CD4-positive, alpha-beta T cell (primary cell): ENCODE measurements around the gene CAPRIN1. TPM values are rescaled to one million over a fixed set of nuclear protein-coding genes. Genes with fewer than 3 reads are reported as not detected.
"Not testable (repeated sequence)": the region's sequence is repeated elsewhere in the genome, so short reads cannot be mapped to it uniquely, and the experiment has no call there.

Experiments used
- ATAC-seq: fragments of 200-7000 bp; cut with Tn5 transposase; one replicate; pipeline ENCODE4 v1.10.0; 2022; ENCODE audit warnings: mild to moderate bottlenecking; ENCODE audit not compliant: poor library complexity
- CTCF ChIA-PET: fragments of 350-600 bp; sonication (Branson Sonifier 250); formaldehyde crosslinking; loops from one replicate; lab custom pipeline; 2021; ENCODE audit warnings: antibody characterized with exemption, inconsistent platforms; lab: Charles Lee
- POLR2A ChIA-PET: fragments of 350-600 bp; sonication (Branson Sonifier 250); formaldehyde crosslinking; loops from one replicate; lab custom pipeline; 2021; ENCODE audit warnings: antibody characterized with exemption, inconsistent platforms; lab: Charles Lee
- DNase-seq, 14 experiments: peaks; one replicate each; pipeline ENCODE4 v3.0.0-alpha.2; 2013 to 2020; ENCODE audit warnings: mixed read lengths in 2 of 14
- H3K27ac ChIP-seq, 2 donors: one replicate each; pipeline versions ENCODE4 v1.5.1 to v1.7.0; 2013; ENCODE audit warnings: low read length in 2 of 2, low read depth in 1 of 2, mild to moderate bottlenecking in 1 of 2
- H3K27me3 ChIP-seq, 2 experiments: 1 replicate in 1 of 2; 2 replicates in 1 of 2; pipeline versions ENCODE4 v1.6.1 to v1.7.0; 2013; ENCODE audit warnings: low read length in 2 of 2, control low read depth in 1 of 2, mild to moderate bottlenecking in 1 of 2, moderate library complexity in 1 of 2; ENCODE audit not compliant: insufficient read depth in 2 of 2, control insufficient read depth in 1 of 2
- H3K36me3 ChIP-seq: one replicate; pipeline ENCODE4 v1.6.1; 2013; ENCODE audit warnings: low read length, control low read depth; ENCODE audit not compliant: insufficient read depth
- H3K4me1 ChIP-seq: one replicate; pipeline ENCODE4 v1.6.1; 2013; ENCODE audit warnings: low read length, control low read depth; ENCODE audit not compliant: insufficient read depth
- H3K4me3 ChIP-seq: one replicate; pipeline ENCODE4 v1.5.1; 2013; ENCODE audit warnings: mild to moderate bottlenecking, low read length, moderate library complexity
- H3K9me3 ChIP-seq, 2 experiments: 1 replicate in 1 of 2; 2 replicates in 1 of 2; pipeline versions ENCODE4 v1.6.1 to v1.7.0; 2013; ENCODE audit warnings: low read length in 2 of 2, mild to moderate bottlenecking in 2 of 2, control low read depth in 1 of 2, moderate library complexity in 1 of 2; ENCODE audit not compliant: control insufficient read depth in 1 of 2, insufficient read depth in 1 of 2
- H3K27ac Mint-ChIP-seq: one replicate; pipeline ENCODE4 v1.8.0; 2020; ENCODE audit warnings: mixed read lengths
- H3K27me3 Mint-ChIP-seq: one replicate; pipeline ENCODE4 v1.8.0; 2021; ENCODE audit warnings: mixed read lengths
- H3K36me3 Mint-ChIP-seq: one replicate; pipeline ENCODE4 v1.8.0; 2021; ENCODE audit warnings: low read depth, mixed read lengths
- H3K4me1 Mint-ChIP-seq: one replicate; pipeline ENCODE4 v1.8.0; 2021; ENCODE audit warnings: low read depth, mixed read lengths
- H3K4me3 Mint-ChIP-seq: one replicate; pipeline ENCODE4 v1.8.0; 2020; ENCODE audit warnings: mild to moderate bottlenecking, mixed read lengths
- H3K9me3 Mint-ChIP-seq: one replicate; pipeline ENCODE4 v1.8.0; 2020; ENCODE audit warnings: mixed read lengths
- CTCF ChIP-seq: fragments of 200-600 bp; IDR thresholded peaks from one replicate; pipeline ENCODE4 v1.8.0; 2022; ENCODE audit warnings: antibody characterized with exemption, mild to moderate bottlenecking
- intact Hi-C, 2 experiments: fragments of 100-400 bp; cut with DNase I in 1 of 2; cut with micrococcal nuclease in 1 of 2; formaldehyde crosslinking; loops; one replicate each; pipeline versions ENCODE4 v1.15.1 to v1.9.0; 2023 to 2025; cut with DNase I, micrococcal nuclease
- total RNA-seq, 174 experiments: library from RNA in 2 of 174; stranded (reverse) in 2 of 174; gene quantifications; one replicate each; pipeline ENCODE4 v1.2.3 and lab custom pipeline; 2021 to 2026

CAPRIN1 gene
- total RNA-seq, 2 experiments from 2014 or later, result 107 TPM

- DNase-seq, result peak in 11 of 14 experiments; percentile 3 to 55 (median 21)
- no peaks in the 10 kb centered on the region for H3K27me3 Mint-ChIP-seq
- Histone ChIP-seq H3K27ac (peak overlapping the region; percentile 86 to 94), H3K27me3 (no peaks in the 10 kb centered on the region), H3K4me1 (peaks cover 26% of the 10 kb centered on the region), H3K9me3 (no peaks in the 10 kb centered on the region), H3K36me3 (peaks cover 6% of the 10 kb centered on the region), H3K4me3 (peak overlapping the region; percentile 99)
- H3K27ac Mint-ChIP-seq, result peak overlapping the region; percentile 100
- H3K4me1 Mint-ChIP-seq, result peaks cover 36% of the 10 kb centered on the region
- ChIA-PET CTCF (interaction anchor here (0.5 to 2.2 kb wide), 3 partner anchors 53 to 310 kb away, joined by 3 to 8 read pairs (median 3); partner anchors contain the start of gene NAT10), POLR2A (interaction anchor here (0.9 to 4.4 kb wide), 5 partner anchors 11 to 1161 kb away, joined by 3 to 118 read pairs (median 4); partner anchors contain the start of gene NAT10)
- intact Hi-C loops, result loop anchor here (2.0 to 5.0 kb wide), 7 partner anchors 26 to 1460 kb away; partner anchors contain the start of genes APIP (in 1 of the 2), CAT (in 1 of the 2), FBXO3 (in 1 of the 2) and PDHX (in 1 of the 2)
- H3K9me3 Mint-ChIP-seq, result no peaks in the 10 kb centered on the region
- no peak for TF ChIP-seq CTCF
- peaks cover 37% of the 10 kb centered on the region for H3K36me3 Mint-ChIP-seq
- peak overlapping the region; percentile 95 for H3K4me3 Mint-ChIP-seq
- peak; percentile 7 for ATAC-seq
Measured at GRCh38 chr11:34052608-34053160, 1.2 kb downstream of the CAPRIN1 start.

GRCh38 chr11:34053161-34053686 is 1.7 kb downstream of the CAPRIN1 start:
- Histone ChIP-seq H3K27me3 (no peaks in the 10 kb centered on the region), H3K4me3 (peak overlapping the region; percentile 99), H3K4me1 (peaks cover 28% of the 10 kb centered on the region), H3K27ac (peak overlapping the region; percentile 86 to 94), H3K36me3 (peaks cover 6% of the 10 kb centered on the region), H3K9me3 (no peaks in the 10 kb centered on the region)
- DNase-seq (peak; percentile 45 to 90 (median 69)), ATAC-seq (peak; percentile 69)
- POLR2A ChIA-PET, result interaction anchor here (0.9 to 4.4 kb wide), 6 partner anchors 10 to 1161 kb away, joined by 3 to 118 read pairs (median 4); partner anchors contain the start of gene NAT10
- intact Hi-C loops, result loop anchor here (2.0 to 5.0 kb wide), 7 partner anchors 26 to 1461 kb away; partner anchors contain the start of genes APIP (in 1 of the 2), CAT (in 1 of the 2), FBXO3 (in 1 of the 2) and PDHX (in 1 of the 2)
- Mint-ChIP-seq H3K36me3 (peaks cover 38% of the 10 kb centered on the region), H3K9me3 (no peaks in the 10 kb centered on the region), H3K27me3 (no peaks in the 10 kb centered on the region), H3K4me3 (peak overlapping the region; percentile 95), H3K4me1 (peaks cover 38% of the 10 kb centered on the region), H3K27ac (peak overlapping the region; percentile 100)
- TF ChIP-seq CTCF, result no peak
- CTCF ChIA-PET, result interaction anchor here (0.5 to 2.2 kb wide), 3 partner anchors 52 to 309 kb away, joined by 3 to 8 read pairs (median 3); partner anchors contain the start of gene NAT10

- CTCF ChIA-PET, result interaction anchor here (2.2 kb wide), 1 partner anchor 51 kb away, joined by 8 read pairs; the partner anchor contains the start of gene NAT10
- not testable (repeated sequence) for DNase-seq, ATAC-seq, H3K27me3 Mint-ChIP-seq, H3K9me3 Mint-ChIP-seq, H3K27me3 ChIP-seq, H3K27ac ChIP-seq, H3K9me3 ChIP-seq, H3K36me3 ChIP-seq
- POLR2A ChIA-PET, result interaction anchor here (1.0 to 2.1 kb wide), 2 partner anchors 9 to 11 kb away, joined by 4 to 13 read pairs; no protein-coding TSS in a partner anchor
- H3K4me3 Mint-ChIP-seq, result peak overlapping the region; percentile 95
- H3K4me3 ChIP-seq, result peak overlapping the region; percentile 99
- peaks cover 49% of the 10 kb centered on the region for H3K36me3 Mint-ChIP-seq
- H3K4me1 Mint-ChIP-seq, result peaks cover 49% of the 10 kb centered on the region
- intact Hi-C loops, result loop anchor here in 1 of 2 experiments (5.0 kb wide), 4 partner anchors 57 to 1462 kb away; partner anchors contain the start of genes CAT and FBXO3
- peak overlapping the region; percentile 100 for H3K27ac Mint-ChIP-seq
- H3K4me1 ChIP-seq, result peaks cover 33% of the 10 kb centered on the region
Measured at GRCh38 chr11:34054351-34054750, 2.8 kb downstream of the CAPRIN1 start.
